GM18517 (cell line): ENCODE measurements around the gene SMPD2.
"Not testable (repeated sequence)": the region's sequence is repeated elsewhere in the genome, so short reads cannot be mapped to it uniquely, and the experiment has no call there.

Experiments
- ATAC-seq: cut with Tn5 transposase; IDR thresholded peaks from one replicate; pipeline ENCODE4 v1.9.1; 2021; ENCODE audit warnings: mild to moderate bottlenecking, moderate library complexity; ENCODE audit not compliant: unreplicated experiment

The SMPD2 gene

GRCh38 chr6:109460161-109460829, 19.8 kb downstream of the SMPD2 start:
- ATAC-seq: no peak

DNA sequence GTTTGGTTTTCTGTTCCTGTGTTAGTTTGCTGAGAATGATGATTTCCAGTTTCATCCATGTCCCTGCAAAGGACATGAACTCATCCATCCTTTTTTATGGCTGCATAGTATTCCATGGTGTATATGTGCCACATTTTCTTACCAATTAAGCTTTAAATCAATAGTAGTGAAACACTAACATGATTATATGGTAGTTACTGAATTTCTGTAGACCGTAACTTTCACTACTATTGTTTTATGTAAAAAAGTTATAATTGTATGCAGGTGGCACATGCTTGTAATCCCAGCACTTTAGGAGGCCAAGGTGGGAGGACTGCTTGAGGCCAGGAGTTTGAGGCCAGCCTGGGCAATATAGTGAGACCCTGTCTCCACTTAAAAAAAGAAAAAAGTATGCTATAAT, 20.7 kb downstream of the SMPD2 start:
- ATAC-seq: not testable (repeated sequence)

GRCh38 chr6:109461733-109462526, 21.4 kb downstream of the SMPD2 start:
- no peak for ATAC-seq

GRCh38 chr6:109465772-109466171, 25.2 kb downstream of the SMPD2 start:
- ATAC-seq: no peak

GRCh38 chr6:109466212-109466923, 25.8 kb downstream of the SMPD2 start:
- no peak for ATAC-seq

DNA sequence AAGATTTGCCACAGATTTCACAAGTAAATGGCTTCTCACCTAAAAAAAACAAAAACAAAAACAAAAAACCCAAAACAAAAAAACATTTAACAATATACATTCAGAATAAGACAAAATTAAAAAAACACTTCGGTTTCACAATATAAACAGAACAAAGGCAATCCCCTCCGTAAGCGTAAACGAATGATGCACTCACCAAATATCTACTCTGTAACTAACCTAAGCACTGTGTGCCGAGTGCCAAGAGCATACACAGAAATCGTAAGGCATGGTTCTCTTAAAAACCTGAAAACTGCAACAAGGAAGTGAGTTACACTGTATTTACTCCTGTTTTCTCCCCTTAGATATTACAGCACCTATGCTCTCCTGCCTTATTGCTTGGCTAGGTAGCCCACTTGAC, 27.2 kb downstream of the SMPD2 start:
- ATAC-seq: no peak

DNA sequence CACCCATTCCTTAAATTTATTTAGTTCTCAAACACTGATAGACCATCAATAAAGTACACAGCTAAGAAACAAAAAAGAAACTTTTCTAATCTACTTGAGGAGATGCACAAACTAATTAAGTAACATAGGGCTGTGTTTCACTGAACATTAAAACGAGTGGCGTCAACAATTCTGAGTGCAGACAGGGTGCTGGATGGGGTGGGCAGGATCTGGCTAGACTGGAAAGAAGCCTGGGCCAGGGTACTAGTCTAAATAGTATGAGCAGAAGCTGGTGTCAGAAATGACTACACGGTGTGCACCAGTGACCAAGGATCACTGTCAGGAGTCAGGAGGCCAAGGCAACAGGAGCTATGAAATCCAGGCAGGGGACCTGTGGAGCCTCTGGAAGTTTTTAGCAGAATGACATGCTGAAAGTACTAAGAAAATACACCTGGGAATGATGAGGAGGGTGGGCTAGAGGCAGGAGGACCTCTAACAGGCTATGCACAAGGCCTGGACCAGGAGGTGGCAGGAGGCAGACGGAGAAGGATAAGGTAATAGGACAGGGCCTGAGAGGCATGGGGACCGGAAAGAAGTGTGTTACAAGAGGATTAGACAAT, 29.2 kb downstream of the SMPD2 start:
- ATAC-seq: no peak

- no peak for ATAC-seq
These were observed 30.7 kb downstream of the SMPD2 start for GRCh38 chr6:109471105-109471810.

GRCh38 chr6:109472132-109472995, 31.8 kb downstream of the SMPD2 start:
- ATAC-seq: peak; percentile 52

GRCh38 chr6:109473120-109473519, 32.6 kb downstream of the SMPD2 start:
- no peak for ATAC-seq

- no peak for ATAC-seq
These were observed 34.5 kb downstream of the SMPD2 start for GRCh38 chr6:109474995-109475394.

DNA sequence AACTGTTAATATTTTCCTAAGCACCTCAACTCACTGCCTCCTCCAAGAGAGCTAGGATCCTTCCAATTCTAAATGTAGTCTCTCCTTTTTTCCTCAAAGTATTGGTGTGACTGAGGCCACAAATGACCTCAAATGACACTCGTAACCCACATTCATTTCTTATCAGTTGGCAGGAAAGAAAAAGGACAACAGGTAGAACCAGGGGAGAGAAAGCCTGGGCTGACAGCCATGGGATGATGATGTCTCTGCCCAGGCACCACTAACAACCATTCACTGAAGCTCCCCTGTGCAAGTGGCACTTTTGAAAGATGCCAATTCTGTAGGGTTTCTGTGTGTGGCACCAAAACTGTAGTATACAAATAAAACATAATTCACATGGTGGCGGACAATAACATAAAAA, 35.1 kb downstream of the SMPD2 start:
- no peak for ATAC-seq

GRCh38 chr6:109477184-109477583, 36.7 kb downstream of the SMPD2 start:
- ATAC-seq: no peak

DNA sequence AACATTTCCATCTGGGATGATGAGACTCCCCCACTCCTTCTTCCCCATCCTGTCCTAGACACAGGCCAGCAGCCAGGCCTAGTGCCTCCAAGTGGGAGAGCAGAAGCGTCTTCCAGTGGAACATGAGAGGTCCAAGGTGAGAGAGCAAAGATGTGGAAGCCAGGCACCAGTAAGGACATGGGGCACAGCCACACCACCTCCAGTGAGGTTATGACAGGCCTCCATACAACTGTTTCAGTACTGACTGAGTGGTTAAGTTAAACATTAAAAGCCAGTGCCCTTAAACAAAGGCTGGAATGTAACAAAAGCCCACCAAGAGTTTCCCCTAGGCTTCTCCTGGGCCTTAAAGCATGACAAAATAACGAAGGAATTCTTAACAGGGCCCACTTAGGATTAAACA, 37.2 kb downstream of the SMPD2 start:
- ATAC-seq: peak; percentile 43

GRCh38 chr6:109478222-109478805, 37.8 kb downstream of the SMPD2 start:
- ATAC-seq: no peak

DNA sequence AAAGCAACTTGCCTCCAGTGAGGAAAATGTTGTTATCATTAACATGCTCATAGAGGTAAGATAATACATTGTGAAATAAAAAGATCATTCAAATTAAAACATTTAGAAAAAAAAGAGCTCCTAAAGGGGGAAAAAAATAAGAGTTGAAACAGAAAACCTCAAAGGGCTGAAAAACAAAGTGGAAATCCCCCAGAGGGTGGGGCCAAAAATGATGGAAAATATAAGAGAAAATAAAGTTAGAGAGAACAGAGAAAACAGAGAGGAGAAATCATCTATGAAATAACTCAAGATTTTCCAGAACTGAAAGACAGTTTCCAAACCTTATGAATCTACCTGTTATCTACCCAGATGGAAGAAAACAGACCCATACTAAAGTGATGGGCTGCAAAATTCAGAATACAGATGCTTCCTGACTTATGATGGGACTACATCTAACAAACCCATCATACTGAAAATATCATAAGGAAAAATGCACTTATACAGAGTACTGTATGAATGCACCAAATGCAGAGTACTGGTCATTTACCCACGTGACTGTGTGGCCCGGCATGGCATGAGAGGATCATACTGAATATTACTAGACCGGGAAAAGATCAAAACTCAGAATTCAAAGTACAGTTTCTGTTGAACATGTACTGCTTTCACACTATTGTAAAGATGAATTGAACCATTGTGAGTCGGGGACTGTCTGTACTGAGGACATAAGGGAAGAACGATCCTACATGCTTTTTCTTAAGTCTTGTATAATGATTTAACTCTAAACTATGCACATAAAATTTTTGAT, 38.5 kb downstream of the SMPD2 start:
- ATAC-seq: no peak

- no peak for ATAC-seq
These were observed 40.5 kb downstream of the SMPD2 start for GRCh38 chr6:109480993-109481480.

- peak; percentile 63 for ATAC-seq
These were observed 42.6 kb downstream of the SMPD2 start, which contains the start of gene ZBTB24 for GRCh38 chr6:109482905-109483734. Gene ZBTB24 (minus strand): TSS chr6:109483219. CDS start chr6:109482026, 1,193 bp downstream.
